HG02763 (cell line): ENCODE measurements around the gene PRXL2A.
A peak's percentile ranks its signal among the peaks of the same experiment; 100 is the strongest.
"Not testable (repeated sequence)": the region's sequence is repeated elsewhere in the genome, so short reads cannot be mapped to it uniquely, and the experiment has no call there.

Source experiments
- ATAC-seq: cut with Tn5 transposase; IDR thresholded peaks from one replicate; pipeline ENCODE4 v1.9.1; 2021; ENCODE audit warnings: mild to moderate bottlenecking, moderate library complexity; ENCODE audit not compliant: unreplicated experiment

The PRXL2A gene

GRCh38 chr10:80410578-80411145 is 2.3 kb downstream of the PRXL2A start:
- no peak for ATAC-seq

- no peak for ATAC-seq
These were observed 2.9 kb downstream of the PRXL2A start for GRCh38 chr10:80411267-80411668.

GRCh38 chr10:80411681-80412220 is 3.4 kb downstream of the PRXL2A start:
- ATAC-seq = no peak

GRCh38 chr10:80412486-80412885 is 4.1 kb downstream of the PRXL2A start:
- ATAC-seq = no peak

- ATAC-seq = no peak
These were observed 5.1 kb downstream of the PRXL2A start for GRCh38 chr10:80413271-80413996.

GRCh38 chr10:80414142-80414895 is 6.0 kb downstream of the PRXL2A start:
- no peak for ATAC-seq

- no peak for ATAC-seq
These were observed 7.6 kb downstream of the PRXL2A start for GRCh38 chr10:80415734-80416478.

GRCh38 chr10:80416479-80417098 is 8.2 kb downstream of the PRXL2A start:
- ATAC-seq = no peak

- not testable (repeated sequence) for ATAC-seq
These were observed 8.9 kb downstream of the PRXL2A start for GRCh38 chr10:80417256-80417655.

- ATAC-seq = peak; percentile 17
These were observed 12.8 kb downstream of the PRXL2A start for GRCh38 chr10:80421050-80421706.

- peak; percentile 95 for ATAC-seq
These were observed 13.6 kb downstream of the PRXL2A start for GRCh38 chr10:80421707-80422536.

- ATAC-seq = no peak
These were observed 17.6 kb downstream of the PRXL2A start for GRCh38 chr10:80425901-80426300.

- no peak for ATAC-seq
These were observed 19.2 kb downstream of the PRXL2A start for GRCh38 chr10:80427541-80427940.

- ATAC-seq = no peak
These were observed 21.2 kb downstream of the PRXL2A start for GRCh38 chr10:80429521-80429973.

- no peak for ATAC-seq
These were observed 24.8 kb downstream of the PRXL2A start for GRCh38 chr10:80433134-80433533.

- ATAC-seq = no peak
These were observed 28.2 kb downstream of the PRXL2A start for GRCh38 chr10:80436446-80437098.

- ATAC-seq = no peak
These were observed 28.9 kb downstream of the PRXL2A start for GRCh38 chr10:80437227-80437626.

GRCh38 chr10:80441831-80442230 is 33.5 kb downstream of the PRXL2A start:
- ATAC-seq = no peak

GRCh38 chr10:80442879-80443278 is 34.5 kb downstream of the PRXL2A start:
- ATAC-seq = no peak
